HepG2 (cell line): Measurements from ENCODE around the gene FBN2. TPM values are rescaled to one million over a fixed set of nuclear protein-coding genes. Genes with fewer than 3 reads are reported as not detected.

Experiments used
- ATAC-seq: fragments of 200-7000 bp; cut with Tn5 transposase; 3 replicates; pipeline ENCODE4 v1.9.1; 2020; ENCODE audit warnings: mild to moderate bottlenecking, moderate library complexity
- BruUV-seq: library from RNA; stranded (reverse); fragments of 400-500 nt; replicated peaks from 2 replicates; lab custom pipeline; 2021; lab: Mats Ljungman, UMichigan
- CTCF ChIA-PET: fragments of 300-600 bp; formaldehyde crosslinking; extraction: SDS; loops from one replicate; lab custom pipeline; 2021; ENCODE audit warnings: low total read pairs, inconsistent platforms, low intra/inter-chr PET ratio; lab: Yijun Ruan, JAX
- POLR2A ChIA-PET: fragments of 350-600 bp; sonication (Branson Sonifier 250); formaldehyde crosslinking; loops from one replicate; lab custom pipeline; 2020; ENCODE audit warnings: antibody characterized with exemption, inconsistent platforms; lab: Yijun Ruan, JAX
- DNase-seq: peaks from one replicate; pipeline ENCODE4 v3.0.0-alpha.2; 2015; ENCODE audit warnings: low spot score
- FAIRE-seq: peaks from 3 replicates; lab custom pipeline; 2011; peaks lifted over from hg19 to GRCh38; lab: Jason Lieb, UNC
- H2AFZ ChIP-seq: one replicate; pipeline ENCODE4 v1.6.1; 2011; ENCODE audit warnings: low read length, inconsistent platforms
- H3K27ac ChIP-seq: fragments of 300-600 bp; 3 replicates; pipeline ENCODE4 v1.8.0; 2011; ENCODE audit warnings: mixed run types, mild to moderate bottlenecking, mixed read lengths, low read length, inconsistent platforms; ENCODE audit not compliant: insufficient read depth; ENCODE audit errors: extremely low read length
- H3K27me3 ChIP-seq, 2 experiments: fragments of 200-600 bp in 1 of 2; 2 replicates in 1 of 2; 3 replicates in 1 of 2; pipeline versions ENCODE4 v1.6.0 to v1.8.0; 2011; ENCODE audit warnings: low read length in 2 of 2, mild to moderate bottlenecking in 2 of 2, moderate library complexity in 2 of 2, inconsistent platforms in 1 of 2; ENCODE audit not compliant: insufficient read depth in 2 of 2, control insufficient read depth in 1 of 2
- H3K36me3 ChIP-seq, 2 experiments: fragments of 200-600 bp in 1 of 2; replicated peaks in 1 of 2; 2 replicates in 1 of 2; 3 replicates in 1 of 2; pipeline versions ENCODE4 v1.5.1 to v1.8.0; 2011; ENCODE audit warnings: low read length in 2 of 2, inconsistent platforms in 1 of 2; ENCODE audit not compliant: insufficient read depth in 2 of 2, control insufficient read depth in 1 of 2
- H3K4me1 ChIP-seq: 2 replicates; pipeline ENCODE4 v1.5.1; 2012; ENCODE audit warnings: low read length, inconsistent platforms; ENCODE audit not compliant: insufficient read depth
- H3K4me2 ChIP-seq: 2 replicates; pipeline ENCODE4 v1.6.0; 2011; ENCODE audit warnings: low read depth, low read length, inconsistent platforms
- H3K4me3 ChIP-seq, 3 experiments: fragments of 200-600 bp in 1 of 3; sonication (generic), shearing (Covaris generic) in 1 of 3; replicated peaks in 1 of 3; 2 replicates each; pipeline ENCODE4 v1.5.1; 2011 to 2016; ENCODE audit warnings: low read length in 3 of 3, inconsistent platforms in 2 of 3, low read depth in 2 of 3, mild to moderate bottlenecking in 2 of 3, control low read depth in 1 of 3, mixed read lengths in 1 of 3; ENCODE audit not compliant: insufficient read depth in 1 of 3
- H3K79me2 ChIP-seq: one replicate; pipeline ENCODE4 v1.6.1; 2011; ENCODE audit warnings: low read length, inconsistent platforms; ENCODE audit not compliant: insufficient read depth
- H3K9ac ChIP-seq: 2 replicates; pipeline ENCODE4 v1.6.0; 2011; ENCODE audit warnings: mild to moderate bottlenecking, low read depth, low read length, inconsistent platforms; ENCODE audit not compliant: insufficient read depth
- H3K9me3 ChIP-seq: 2 replicates; pipeline ENCODE4 v1.5.1; 2012; ENCODE audit warnings: mild to moderate bottlenecking, low read length
- H4K20me1 ChIP-seq: 2 replicates; pipeline ENCODE4 v1.6.0; 2011; ENCODE audit warnings: inconsistent platforms, mild to moderate bottlenecking, low read length, moderate library complexity; ENCODE audit not compliant: insufficient read depth
- HIVEP1 ChIP-seq: sonication (generic); formaldehyde crosslinking; IDR thresholded peaks from 2 replicates; pipeline ENCODE4 v1.4.0; 2020; ENCODE audit warnings: mild to moderate bottlenecking, missing genetic modification reagents
- IKZF1 ChIP-seq: fragments of 450-650 bp; IDR thresholded peaks from 2 replicates; pipeline ENCODE4 v1.7.1; 2016
- ISX ChIP-seq: sonication (generic); formaldehyde crosslinking; conservative IDR thresholded peaks from 2 replicates; pipeline ENCODE4 v1.5.0; 2020; ENCODE audit warnings: missing genetic modification reagents
- KLF16 ChIP-seq, 2 experiments: sonication (generic) in 1 of 2; formaldehyde crosslinking in 1 of 2; IDR thresholded peaks; 2 replicates each; pipeline versions ENCODE4 v1.6.1 to v1.8.0; 2016 to 2023; ENCODE audit warnings: missing genetic modification reagents in 2 of 2, missing compliant biosample characterization in 1 of 2
- PCBP1 ChIP-seq: fragments of 200-400 bp; formaldehyde crosslinking; IDR thresholded peaks from 2 replicates; pipeline ENCODE4 v1.6.1; 2017; ENCODE audit warnings: mild to moderate bottlenecking, low read depth, low read length, borderline replicate concordance
- RBM22 ChIP-seq: fragments of 200-400 bp; formaldehyde crosslinking; optimal IDR thresholded peaks from 2 replicates; pipeline ENCODE3; 2017; ENCODE audit warnings: mild to moderate bottlenecking, low read length, moderate library complexity
- SETDB1 ChIP-seq: sonication (generic); formaldehyde crosslinking; IDR thresholded peaks from 2 replicates; pipeline ENCODE4 v1.5.1; 2020; ENCODE audit warnings: missing genetic modification reagents, mild to moderate bottlenecking, borderline replicate concordance
- SIN3A ChIP-seq: IDR thresholded peaks from 2 replicates; pipeline ENCODE4 v1.6.1; 2011; ENCODE audit warnings: low read depth, mild to moderate bottlenecking, control low read depth, low read length, borderline replicate concordance
- SNAPC4 ChIP-seq: sonication (generic); formaldehyde crosslinking; IDR thresholded peaks from 2 replicates; pipeline ENCODE4 v1.4.0; 2020; ENCODE audit warnings: mild to moderate bottlenecking, missing genetic modification reagents
- SSRP1 ChIP-seq: IDR thresholded peaks from 2 replicates; pipeline ENCODE4 v1.6.1; 2016; ENCODE audit warnings: control low read depth
- THAP8 ChIP-seq: sonication (generic); formaldehyde crosslinking; IDR thresholded peaks from 2 replicates; pipeline ENCODE4 v1.5.1; 2020; ENCODE audit warnings: missing genetic modification reagents, mild to moderate bottlenecking, borderline replicate concordance
- ZBTB42 ChIP-seq: sonication (generic); formaldehyde crosslinking; IDR thresholded peaks from 2 replicates; pipeline ENCODE4 v1.5.0; 2020; ENCODE audit warnings: mild to moderate bottlenecking, missing genetic modification reagents
- ZNF143 ChIP-seq: sonication (generic); formaldehyde crosslinking; IDR thresholded peaks from 2 replicates; pipeline ENCODE4 v1.4.0; 2020; ENCODE audit warnings: missing genetic modification reagents
- ZNF414 ChIP-seq: sonication (generic); formaldehyde crosslinking; IDR thresholded peaks from 2 replicates; pipeline ENCODE4 v1.5.0; 2020; ENCODE audit warnings: missing genetic modification reagents
- ZNF619 ChIP-seq: sonication (generic); formaldehyde crosslinking; IDR thresholded peaks from 2 replicates; pipeline ENCODE4 v1.4.0; 2020; ENCODE audit warnings: mild to moderate bottlenecking, missing genetic modification reagents
- ZNF672 ChIP-seq: sonication (generic); formaldehyde crosslinking; IDR thresholded peaks from 2 replicates; pipeline ENCODE4 v1.8.1; 2022; ENCODE audit warnings: missing genetic modification reagents
- in situ Hi-C: cut with HindIII; loops from 2 replicates; pipeline ENCODE4 v1.10.0; 2017; ENCODE audit warnings: low pct_unique_long_range_greater_than_20kb; ENCODE audit not compliant: extremely low pct_ligation_motif_present
- intact Hi-C: fragments of 100-400 bp; cut with micrococcal nuclease; formaldehyde crosslinking; loops from one replicate; pipeline ENCODE4 v1.10.0; 2022; ENCODE audit not compliant: unreplicated experiment
- polyA plus RNA-seq, 8 experiments: library from polyadenylated mRNA; depleted of rRNA in 3 of 8; stranded (reverse) in 7 of 8; unstranded in 1 of 8; fragments of >200 nt; fragmentation: Illumina TruSeq in 4 of 8; extraction: Trizol in 4 of 8; gene quantifications; 2 replicates each; pipeline versions ENCODE4 v1.2.1 to v1.2.3, GENCODE V29; 2011 to 2016; ENCODE audit warnings: low read depth in 4 of 8, missing spikeins in 1 of 8, mixed read lengths in 1 of 8; ENCODE audit not compliant: insufficient read depth in 1 of 8
- total RNA-seq, 5 experiments: library from RNA; depleted of rRNA; stranded (reverse); fragments of >200 nt; fragmentation: Illumina TruSeq; extraction: Trizol; gene quantifications; 2 replicates each; pipeline ENCODE4 v1.2.3, GENCODE V29; 2016; ENCODE audit warnings: low read depth in 1 of 5

FBN2 gene
- total and polyA plus RNA-seq, 2 of the 13 experiments (the other 11 are each of a cell fraction or from before 2014, with no cell fraction given): not detected

GRCh38 chr5:128424646-128425045, 113.4 kb downstream of the FBN2 start:
- intact Hi-C loops: no loop called here

More at GRCh38 chr5:128424646-128425045, 113.4 kb downstream of the FBN2 start:
- H3K79me2 ChIP-seq: no peaks in the 10 kb centered on the region
- no peak overlapping the region for H3K4me2 ChIP-seq
- H3K27ac ChIP-seq: no peak overlapping the region
- TF ChIP-seq SSRP1 (no peak), KLF16 (CRISPR knock-in tag; IDR thresholded peaks at IDR 0.05) (no peak), IKZF1 (no peak), SNAPC4 (CRISPR knock-in tag) (no peak), HIVEP1 (no peak), SIN3A (no peak), ZNF619 (CRISPR knock-in tag) (no peak), PCBP1 (no peak), ZBTB42 (no peak), SETDB1 (no peak), ZNF143 (CRISPR knock-in tag) (no peak), ZNF414 (no peak), THAP8 (CRISPR knock-in tag) (no peak), ZNF672 (CRISPR knock-in tag) (no peak), RBM22 (no peak), ISX (CRISPR knock-in tag) (no peak)
- no TSS peak for BruUV-seq
- DNase-seq (no peak), FAIRE-seq (no peak), ATAC-seq (no peak)
- no peak overlapping the region for H2AFZ ChIP-seq
- H3K4me3 ChIP-seq: no peak overlapping the region
- H3K9me3 ChIP-seq: peaks cover 5% of the 10 kb centered on the region; the same call in 1 of the 2 replicates
- POLR2A ChIA-PET: no interaction called here
- H3K36me3 ChIP-seq: no peaks in the 10 kb centered on the region
- no peaks in the 10 kb centered on the region for H3K4me1 ChIP-seq
- H4K20me1 ChIP-seq: no peaks in the 10 kb centered on the region
- in situ Hi-C loops: no loop called here
- no peak overlapping the region for H3K9ac ChIP-seq
- H3K27me3 ChIP-seq: no peaks in the 10 kb centered on the region
- CTCF ChIA-PET: no interaction called here
